PC-3 (cell line): ENCODE results near the gene ARHGAP11A. TPM values are rescaled to one million over a fixed set of nuclear protein-coding genes. Genes with fewer than 3 reads are reported as not detected.
"Not testable (repeated sequence)": the region's sequence is repeated elsewhere in the genome, so short reads cannot be mapped to it uniquely, and the experiment has no call there.

ENCODE experiments used
- ATAC-seq: fragments of 200-7000 bp; cut with Tn5 transposase; 2 replicates; pipeline ENCODE4 v1.9.1; 2020; ENCODE audit warnings: mild to moderate bottlenecking, moderate library complexity
- BruUV-seq: library from RNA; stranded (reverse); fragments of 400-500 nt; replicated peaks from 2 replicates; lab custom pipeline; 2021; lab: Mats Ljungman, UMichigan
- CTCF ChIA-PET: fragments of 300-600 bp; sonication (Branson Sonifier 250); formaldehyde crosslinking; loops from one replicate; lab custom pipeline; 2022; ENCODE audit warnings: antibody characterized with exemption; lab: Charles Lee
- POLR2A ChIA-PET: fragments of 300-600 bp; sonication (Branson Sonifier 250); formaldehyde crosslinking; loops from one replicate; lab custom pipeline; 2022; ENCODE audit warnings: antibody characterized with exemption; ENCODE audit not compliant: unreplicated experiment; lab: Charles Lee
- DNase-seq: peaks from one replicate; pipeline ENCODE4 v3.0.0-alpha.2; 2015
- H2AFZ ChIP-seq: fragments of 300-600 bp; sonication (generic); 2 replicates; pipeline ENCODE4 v1.6.0; 2016; ENCODE audit warnings: antibody characterized with exemption, low read length
- H3F3A ChIP-seq: fragments of 300-600 bp; sonication (generic); one replicate; pipeline ENCODE4 v1.6.0; 2017; ENCODE audit warnings: antibody characterized with exemption, low read length, control low read depth, mild to moderate bottlenecking; ENCODE audit not compliant: unreplicated experiment
- H3K27ac ChIP-seq: fragments of 300-600 bp; sonication (generic); 2 replicates; pipeline ENCODE4 v1.5.1; 2016; ENCODE audit warnings: mild to moderate bottlenecking, low read length
- H3K27me3 ChIP-seq: fragments of 300-600 bp; sonication (generic); 2 replicates; pipeline ENCODE4 v1.6.1; 2016; ENCODE audit warnings: low read length, mixed read lengths
- H3K36me3 ChIP-seq: fragments of 300-600 bp; sonication (generic); 2 replicates; pipeline ENCODE4 v1.6.1; 2016; ENCODE audit warnings: low read depth, mixed run types, low read length, mixed read lengths
- H3K4me1 ChIP-seq: fragments of 300-600 bp; sonication (generic); 2 replicates; pipeline ENCODE4 v1.5.1; 2016; ENCODE audit warnings: low read length; ENCODE audit not compliant: insufficient read depth
- H3K4me2 ChIP-seq: fragments of 300-600 bp; sonication (generic); 2 replicates; pipeline ENCODE4 v1.6.0; 2016; ENCODE audit warnings: low read length
- H3K4me3 ChIP-seq: fragments of 300-600 bp; sonication (generic); 2 replicates; pipeline ENCODE4 v1.5.1; 2016; ENCODE audit warnings: mild to moderate bottlenecking, low read length, mixed read lengths
- H3K79me2 ChIP-seq: fragments of 300-600 bp; sonication (generic); 2 replicates; pipeline ENCODE4 v1.6.1; 2017; ENCODE audit warnings: low read length, mixed read lengths
- H3K9ac ChIP-seq: fragments of 300-600 bp; sonication (generic); 2 replicates; pipeline ENCODE4 v1.6.0; 2016; ENCODE audit warnings: mild to moderate bottlenecking, low read length
- H3K9me2 ChIP-seq: fragments of 300-600 bp; sonication (generic); replicated peaks from 2 replicates; pipeline ENCODE4 v1.6.1; 2016; ENCODE audit warnings: mixed run types, low read length, mixed read lengths
- H3K9me3 ChIP-seq: fragments of 300-600 bp; sonication (generic); 2 replicates; pipeline ENCODE4 v1.6.1; 2016; ENCODE audit warnings: low read length, mixed read lengths
- H4K20me1 ChIP-seq: fragments of 300-600 bp; sonication (generic); 2 replicates; pipeline ENCODE4 v1.6.1; 2016; ENCODE audit warnings: low read length, mixed read lengths
- EZH2 ChIP-seq: fragments of 300-600 bp; sonication (generic); IDR thresholded peaks from one replicate; pipeline ENCODE4 v1.6.1; 2017; ENCODE audit warnings: antibody characterized with exemption, mild to moderate bottlenecking, low read length; ENCODE audit not compliant: unreplicated experiment
- EZH2phosphoT487 ChIP-seq: fragments of 300-600 bp; sonication (generic); IDR thresholded peaks from 2 replicates; pipeline ENCODE4 v1.6.1; 2018; ENCODE audit warnings: mild to moderate bottlenecking, antibody characterized with exemption, low read length, borderline replicate concordance
- intact Hi-C: fragments of 100-400 bp; cut with micrococcal nuclease; formaldehyde crosslinking; loops from 2 replicates; pipeline ENCODE4 v1.9.0; 2023
- total RNA-seq: library from RNA; depleted of rRNA; stranded (reverse); fragments of >200 nt; gene quantifications from 2 replicates; pipeline ENCODE4 v1.2.3, GENCODE V29; 2014
- TF ChIP-seq, protein P1 (sequence below): fragments of 300-600 bp; sonication (generic); conservative IDR thresholded peaks from 2 replicates; pipeline ENCODE4 v1.5.1; 2017; ENCODE audit warnings: antibody characterized with exemption, low read depth, mild to moderate bottlenecking, low read length

The ARHGAP11A gene
- total RNA-seq, 1 experiment from 2014 or later = 38.2 TPM

DNA sequence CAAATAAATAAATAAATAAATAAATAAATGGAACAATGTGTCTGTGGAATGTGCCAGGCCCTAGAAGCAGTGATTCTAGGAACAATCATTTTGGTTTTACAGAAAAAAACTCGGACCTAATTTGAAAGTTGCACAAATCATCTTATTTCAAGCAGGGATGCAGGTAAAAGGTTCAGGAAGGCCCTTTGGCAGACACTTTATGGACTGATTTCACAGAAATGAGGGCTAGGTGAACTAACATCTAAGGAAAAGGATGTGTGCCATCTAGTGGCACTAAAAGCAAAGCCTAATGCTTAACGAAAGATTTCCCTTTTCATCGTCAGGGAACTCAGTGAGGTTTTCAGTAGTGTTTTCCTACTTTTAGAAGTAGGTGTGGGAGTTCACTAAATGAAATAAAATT is 4.6 kb upstream of the ARHGAP11A start:
- H3K27me3 ChIP-seq, H3K4me2 ChIP-seq, H3K9me2 ChIP-seq, CTCF ChIA-PET, H3K4me1 ChIP-seq, H3K9me3 ChIP-seq, intact Hi-C loops, H3K4me3 ChIP-seq, H3F3A ChIP-seq, H3K36me3 ChIP-seq, POLR2A ChIA-PET, H3K9ac ChIP-seq, H3K79me2 ChIP-seq, H4K20me1 ChIP-seq, H2AFZ ChIP-seq, BruUV-seq, H3K27ac ChIP-seq: not testable (repeated sequence)
- peak; percentile 73 for DNase-seq
- TF ChIP-seq, protein P1, sequence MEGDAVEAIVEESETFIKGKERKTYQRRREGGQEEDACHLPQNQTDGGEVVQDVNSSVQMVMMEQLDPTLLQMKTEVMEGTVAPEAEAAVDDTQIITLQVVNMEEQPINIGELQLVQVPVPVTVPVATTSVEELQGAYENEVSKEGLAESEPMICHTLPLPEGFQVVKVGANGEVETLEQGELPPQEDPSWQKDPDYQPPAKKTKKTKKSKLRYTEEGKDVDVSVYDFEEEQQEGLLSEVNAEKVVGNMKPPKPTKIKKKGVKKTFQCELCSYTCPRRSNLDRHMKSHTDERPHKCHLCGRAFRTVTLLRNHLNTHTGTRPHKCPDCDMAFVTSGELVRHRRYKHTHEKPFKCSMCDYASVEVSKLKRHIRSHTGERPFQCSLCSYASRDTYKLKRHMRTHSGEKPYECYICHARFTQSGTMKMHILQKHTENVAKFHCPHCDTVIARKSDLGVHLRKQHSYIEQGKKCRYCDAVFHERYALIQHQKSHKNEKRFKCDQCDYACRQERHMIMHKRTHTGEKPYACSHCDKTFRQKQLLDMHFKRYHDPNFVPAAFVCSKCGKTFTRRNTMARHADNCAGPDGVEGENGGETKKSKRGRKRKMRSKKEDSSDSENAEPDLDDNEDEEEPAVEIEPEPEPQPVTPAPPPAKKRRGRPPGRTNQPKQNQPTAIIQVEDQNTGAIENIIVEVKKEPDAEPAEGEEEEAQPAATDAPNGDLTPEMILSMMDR = 0 out of 2 replicates have a peak, but pooled peaks have one; percentile 10
- ATAC-seq = peak; percentile 18; the same call in 1 of the 2 replicates

DNA sequence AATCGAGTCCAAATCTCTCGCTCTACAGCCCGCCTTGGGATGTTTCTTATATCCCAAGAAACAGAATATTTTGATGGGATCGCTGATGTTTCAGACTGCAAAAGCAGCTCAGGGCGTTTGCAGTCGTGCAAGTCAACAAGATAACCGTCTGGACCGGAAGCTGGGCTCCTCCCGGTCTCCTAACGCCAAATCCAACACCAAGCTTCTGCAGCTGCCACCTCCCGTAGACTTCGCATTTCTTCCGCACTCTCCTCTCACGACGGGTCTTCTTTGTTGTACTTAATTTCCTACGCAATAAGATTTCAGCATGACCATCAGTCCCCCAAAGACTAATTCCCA is 623 bp upstream of the ARHGAP11A start:
- CTCF ChIA-PET, intact Hi-C loops, H3K9me3 ChIP-seq, H3F3A ChIP-seq, H4K20me1 ChIP-seq, DNase-seq, H3K36me3 ChIP-seq, H3K4me1 ChIP-seq, H3K27me3 ChIP-seq, H3K9me2 ChIP-seq: not testable (repeated sequence)
- peak; percentile 33 for ATAC-seq
- POLR2A ChIA-PET = interaction anchor here (0.6 kb wide), 1 partner anchor 1989 kb away, joined by 3 read pairs; the partner anchor contains the start of gene ARHGAP11B
- H3K27ac ChIP-seq = peak overlapping the region; percentile 78
- H2AFZ ChIP-seq = peak overlapping the region; percentile 87
- peak overlapping the region; percentile 91 for H3K9ac ChIP-seq
- H3K4me2 ChIP-seq = peak overlapping the region; percentile 81
- H3K79me2 ChIP-seq = peaks cover 43% of the 10 kb centered on the region
- H3K4me3 ChIP-seq = peak overlapping the region; percentile 81
- BruUV-seq = TSS peak; percentile 82

- H3K36me3 ChIP-seq, H3K4me1 ChIP-seq, H3K9me2 ChIP-seq, CTCF ChIA-PET, H3K27me3 ChIP-seq, POLR2A ChIA-PET, intact Hi-C loops, H3K9me3 ChIP-seq, H4K20me1 ChIP-seq, H3F3A ChIP-seq: not testable (repeated sequence)
- Histone ChIP-seq H3K4me3 (peak overlapping the region; percentile 81), H3K79me2 (peaks cover 52% of the 10 kb centered on the region), H2AFZ (peak overlapping the region; percentile 65), H3K9ac (peak overlapping the region; percentile 91), H3K4me2 (peak overlapping the region; percentile 85), H3K27ac (peak overlapping the region; percentile 58)
- TSS peak; percentile 54 for BruUV-seq
- ATAC-seq (peak; percentile 27), DNase-seq (peak; percentile 18)
Observed at GRCh38 chr15:32615871-32616426, 645 bp downstream of the ARHGAP11A start.

DNA sequence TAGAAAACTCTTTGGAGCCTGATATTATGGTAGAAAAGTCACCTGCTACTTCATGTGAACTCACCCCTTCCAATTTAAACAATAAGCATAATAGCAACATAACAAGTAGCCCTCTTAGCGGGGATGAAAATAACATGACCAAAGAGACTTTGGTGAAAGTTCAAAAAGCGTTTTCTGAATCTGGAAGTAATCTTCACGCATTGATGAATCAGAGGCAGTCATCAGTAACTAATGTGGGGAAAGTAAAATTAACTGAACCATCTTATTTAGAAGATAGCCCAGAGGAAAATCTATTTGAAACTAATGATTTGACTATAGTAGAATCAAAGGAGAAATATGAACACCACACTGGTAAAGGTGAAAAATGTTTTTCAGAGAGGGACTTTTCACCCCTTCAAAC is 21.1 kb downstream of the ARHGAP11A start:
- ChIA-PET CTCF (no interaction called here), POLR2A (no interaction called here)
- Histone ChIP-seq H3K27ac (no peak overlapping the region), H3K27me3 (no peaks in the 10 kb centered on the region), H3F3A (peaks cover 7% of the 10 kb centered on the region), H3K4me1 (peaks cover 12% of the 10 kb centered on the region), H2AFZ (no peak overlapping the region), H3K9ac (no peak overlapping the region), H3K4me3 (no peak overlapping the region), H4K20me1 (0 out of 2 replicates have a peak, but pooled peaks cover 9% of the 10 kb centered on the region), H3K79me2 (peaks cover 9% of the 10 kb centered on the region; the same call in 1 of the 2 replicates), H3K4me2 (no peak overlapping the region), H3K9me3 (no peaks in the 10 kb centered on the region), H3K36me3 (peaks cover 63% of the 10 kb centered on the region), H3K9me2 (no peaks in the 10 kb centered on the region)
- intact Hi-C loops = no loop called here
- DNase-seq (no peak), ATAC-seq (no peak)
- BruUV-seq = no TSS peak
- no peak for TF ChIP-seq EZH2
- TF ChIP-seq, protein P1 = no peak
- no peak for TF ChIP-seq EZH2phosphoT487
